ENCODE results near the gene HOXC9. TPM values are rescaled to one million over a fixed set of nuclear protein-coding genes. Genes with fewer than 3 reads are reported as not detected.

HOXC9 gene
- total RNA-seq, 1 donor: 0.86 TPM

DNA sequence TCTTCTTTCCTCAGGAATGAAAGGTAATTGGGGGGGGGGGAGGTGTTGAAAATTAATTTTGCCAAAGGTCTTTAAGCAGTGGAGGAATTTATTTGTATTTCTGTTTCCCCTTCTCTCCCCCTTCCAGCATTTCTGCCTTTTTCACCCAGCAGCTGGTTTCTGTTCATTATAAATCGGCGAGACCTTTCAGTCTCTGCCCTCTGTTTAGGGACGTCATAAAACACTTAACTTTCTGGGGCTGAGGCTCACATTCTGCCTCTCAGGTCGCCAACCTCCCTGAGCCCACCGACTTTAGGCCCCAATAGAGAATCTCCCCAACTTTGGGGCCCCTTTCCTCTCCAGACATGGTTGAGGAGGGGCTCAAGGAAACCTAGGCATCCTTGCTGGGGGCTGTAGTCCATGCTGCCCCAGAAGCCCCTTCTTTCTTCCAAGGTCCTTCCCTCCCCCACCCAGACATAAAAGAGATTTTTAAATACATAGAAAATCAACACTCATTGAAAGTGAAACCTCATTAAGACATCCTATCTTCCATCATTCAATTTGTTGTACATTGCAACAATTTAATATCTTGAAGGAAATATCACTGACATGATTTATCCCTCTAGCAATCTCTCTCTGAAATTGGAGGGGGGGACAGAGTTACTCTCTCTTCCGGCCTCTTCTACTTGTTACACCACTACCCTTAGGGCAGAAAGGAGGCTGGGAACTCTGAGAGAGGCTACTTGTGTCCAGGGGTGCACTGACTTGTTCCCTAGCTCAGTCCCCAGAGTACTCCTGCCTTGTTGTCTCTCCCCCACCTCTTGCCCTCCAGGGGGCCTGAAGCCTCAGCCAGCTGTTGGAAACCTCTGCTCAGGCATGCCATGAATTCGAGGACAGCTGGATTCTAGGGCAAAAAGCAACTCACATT lies 25.8 kb downstream of the HOXC9 start:
- TF ChIP-seq, protein P1, sequence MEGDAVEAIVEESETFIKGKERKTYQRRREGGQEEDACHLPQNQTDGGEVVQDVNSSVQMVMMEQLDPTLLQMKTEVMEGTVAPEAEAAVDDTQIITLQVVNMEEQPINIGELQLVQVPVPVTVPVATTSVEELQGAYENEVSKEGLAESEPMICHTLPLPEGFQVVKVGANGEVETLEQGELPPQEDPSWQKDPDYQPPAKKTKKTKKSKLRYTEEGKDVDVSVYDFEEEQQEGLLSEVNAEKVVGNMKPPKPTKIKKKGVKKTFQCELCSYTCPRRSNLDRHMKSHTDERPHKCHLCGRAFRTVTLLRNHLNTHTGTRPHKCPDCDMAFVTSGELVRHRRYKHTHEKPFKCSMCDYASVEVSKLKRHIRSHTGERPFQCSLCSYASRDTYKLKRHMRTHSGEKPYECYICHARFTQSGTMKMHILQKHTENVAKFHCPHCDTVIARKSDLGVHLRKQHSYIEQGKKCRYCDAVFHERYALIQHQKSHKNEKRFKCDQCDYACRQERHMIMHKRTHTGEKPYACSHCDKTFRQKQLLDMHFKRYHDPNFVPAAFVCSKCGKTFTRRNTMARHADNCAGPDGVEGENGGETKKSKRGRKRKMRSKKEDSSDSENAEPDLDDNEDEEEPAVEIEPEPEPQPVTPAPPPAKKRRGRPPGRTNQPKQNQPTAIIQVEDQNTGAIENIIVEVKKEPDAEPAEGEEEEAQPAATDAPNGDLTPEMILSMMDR (IDR thresholded peaks at IDR 0.05; ENCODE audit: insufficient read depth, low read depth, low read length): no peak
- H3K4me3 ChIP-seq (ENCODE audit: low read depth, low read length): peak overlapping the region; percentile 28
- DNase-seq (ENCODE audit: low read depth): no peak

GRCh38 chr12:54026640-54027441 lies 26.9 kb downstream of the HOXC9 start:
- no peak overlapping the region for H3K4me3 ChIP-seq (ENCODE audit: low read depth, low read length)
- DNase-seq (ENCODE audit: low read depth): no peak
- TF ChIP-seq, protein P1 (IDR thresholded peaks at IDR 0.05; ENCODE audit: insufficient read depth, low read depth, low read length): no peak

DNA sequence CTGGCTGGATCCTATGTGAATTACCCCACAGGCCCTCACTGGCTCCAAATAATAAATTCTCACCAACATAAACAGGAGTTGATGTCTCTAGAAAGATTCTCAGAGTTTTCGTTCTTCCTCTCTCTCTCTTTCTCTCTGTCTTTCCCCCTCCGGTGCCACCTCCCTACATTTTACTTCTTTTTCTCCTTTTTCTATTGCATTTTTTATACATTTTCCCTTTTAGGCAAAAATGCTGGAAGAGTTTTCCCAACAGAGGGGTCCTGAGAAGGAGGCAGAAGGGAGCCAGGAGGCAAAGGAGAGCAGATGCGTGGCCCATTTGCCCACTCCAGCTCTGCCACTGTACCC lies 27.5 kb downstream of the HOXC9 start:
- TF ChIP-seq, protein P1 (IDR thresholded peaks at IDR 0.05; ENCODE audit: insufficient read depth, low read depth, low read length): no peak
- H3K4me3 ChIP-seq (ENCODE audit: low read depth, low read length): no peak overlapping the region
- DNase-seq (ENCODE audit: low read depth): no peak

DNA sequence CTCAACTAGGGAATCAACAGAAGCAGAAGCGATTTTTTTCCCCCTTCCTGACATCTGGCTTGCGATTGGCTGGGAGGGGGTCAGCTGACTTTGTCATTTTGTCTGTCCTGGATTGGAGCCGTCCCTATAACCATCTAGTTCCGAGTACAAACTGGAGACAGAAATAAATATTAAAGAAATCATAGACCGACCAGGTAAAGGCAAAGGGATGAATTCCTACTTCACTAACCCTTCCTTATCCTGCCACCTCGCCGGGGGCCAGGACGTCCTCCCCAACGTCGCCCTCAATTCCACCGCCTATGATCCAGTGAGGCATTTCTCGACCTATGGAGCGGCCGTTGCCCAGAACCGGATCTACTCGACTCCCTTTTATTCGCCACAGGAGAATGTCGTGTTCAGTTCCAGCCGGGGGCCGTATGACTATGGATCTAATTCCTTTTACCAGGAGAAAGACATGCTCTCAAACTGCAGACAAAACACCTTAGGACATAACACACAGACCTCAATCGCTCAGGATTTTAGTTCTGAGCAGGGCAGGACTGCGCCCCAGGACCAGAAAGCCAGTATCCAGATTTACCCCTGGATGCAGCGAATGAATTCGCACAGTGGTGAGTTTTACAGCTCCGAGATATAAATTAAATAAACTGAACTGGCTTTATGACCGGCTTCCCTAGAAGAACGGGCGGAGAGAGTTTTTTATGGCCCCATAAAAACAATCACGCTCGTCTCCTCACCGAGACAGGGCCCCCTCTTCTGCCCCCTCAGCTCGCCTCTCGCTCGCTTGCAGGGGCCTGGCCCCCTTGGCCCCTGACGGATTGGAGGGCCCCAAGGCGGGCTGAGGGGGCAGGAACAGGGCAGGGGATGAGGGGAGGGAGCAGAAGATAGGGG lies 28.6 kb downstream of the HOXC9 start, which contains the start of gene HOXC6:
Gene HOXC6 (plus strand): TSS at position 127 of the 888 bp plus-strand sequence. CDS start 82 bp downstream, at position 209.
- DNase-seq (ENCODE audit: low read depth): peak; percentile 78
- peak within 1 kb of the TSS; percentile 40 for H3K4me3 ChIP-seq (ENCODE audit: low read depth, low read length)
- TF ChIP-seq, protein P1 (IDR thresholded peaks at IDR 0.05; ENCODE audit: insufficient read depth, low read depth, low read length): no peak

GRCh38 chr12:54029529-54030441 lies 29.8 kb downstream of the HOXC9 start:
- TF ChIP-seq, protein P1 (IDR thresholded peaks at IDR 0.05; ENCODE audit: insufficient read depth, low read depth, low read length): no peak
- H3K4me3 ChIP-seq (ENCODE audit: low read depth, low read length): no peak overlapping the region
- no peak for DNase-seq (ENCODE audit: low read depth)
